KOPT-K1 (cell line): ENCODE results near the gene LYRM4.

Experiments
- H3K27ac ChIP-seq: fragments of 200-600 bp; sonication (generic); 2 replicates; pipeline ENCODE4 v1.5.1; 2016; ENCODE audit warnings: antibody characterized with exemption, mild to moderate bottlenecking, low read depth, low read length; ENCODE audit not compliant: poor library complexity, severe bottlenecking
- H3K36me3 ChIP-seq: fragments of 200-600 bp; sonication (generic); 2 replicates; pipeline ENCODE4 v1.5.1; 2017; ENCODE audit warnings: antibody characterized with exemption, mild to moderate bottlenecking, low read length, moderate library complexity; ENCODE audit not compliant: insufficient read depth
- H3K9me3 ChIP-seq: fragments of 200-600 bp; sonication (generic); 2 replicates; pipeline ENCODE4 v1.5.1; 2017; ENCODE audit warnings: antibody characterized with exemption, low read length, mild to moderate bottlenecking; ENCODE audit not compliant: insufficient read depth, poor library complexity, severe bottlenecking

The LYRM4 gene

GRCh38 chr6:5238336-5238735 is 22.4 kb downstream of the LYRM4 start:
- Histone ChIP-seq H3K36me3 (no peaks in the 10 kb centered on the region), H3K9me3 (no peaks in the 10 kb centered on the region), H3K27ac (no peak overlapping the region)

GRCh38 chr6:5237805-5238204 is 22.9 kb downstream of the LYRM4 start:
- Histone ChIP-seq H3K9me3 (no peaks in the 10 kb centered on the region), H3K27ac (no peak overlapping the region), H3K36me3 (no peaks in the 10 kb centered on the region)

- H3K27ac ChIP-seq: no peak overlapping the region
- no peaks in the 10 kb centered on the region for H3K9me3 ChIP-seq
- H3K36me3 ChIP-seq: no peaks in the 10 kb centered on the region
These were observed 24.9 kb downstream of the LYRM4 start for GRCh38 chr6:5235830-5236229.

GRCh38 chr6:5234874-5235273 is 25.9 kb downstream of the LYRM4 start:
- H3K36me3 ChIP-seq: no peaks in the 10 kb centered on the region
- no peak overlapping the region for H3K27ac ChIP-seq

GRCh38 chr6:5231289-5231688 is 29.5 kb downstream of the LYRM4 start:
- Histone ChIP-seq H3K36me3 (no peaks in the 10 kb centered on the region), H3K27ac (no peak overlapping the region), H3K9me3 (no peaks in the 10 kb centered on the region)

More at GRCh38 chr6:5234874-5235273, 25.9 kb downstream of the LYRM4 start:
- no peaks in the 10 kb centered on the region for H3K9me3 ChIP-seq

GRCh38 chr6:5230081-5230480 is 30.7 kb downstream of the LYRM4 start:
- no peaks in the 10 kb centered on the region for H3K36me3 ChIP-seq
- H3K27ac ChIP-seq: no peak overlapping the region
- H3K9me3 ChIP-seq: no peaks in the 10 kb centered on the region

- H3K36me3 ChIP-seq: no peaks in the 10 kb centered on the region
- no peak overlapping the region for H3K27ac ChIP-seq
- no peaks in the 10 kb centered on the region for H3K9me3 ChIP-seq
These were observed 31.4 kb downstream of the LYRM4 start for GRCh38 chr6:5229356-5229755.

GRCh38 chr6:5223309-5223708 is 37.4 kb downstream of the LYRM4 start:
- Histone ChIP-seq H3K36me3 (no peaks in the 10 kb centered on the region), H3K9me3 (no peaks in the 10 kb centered on the region), H3K27ac (no peak overlapping the region)

GRCh38 chr6:5220443-5220842 is 40.3 kb downstream of the LYRM4 start:
- Histone ChIP-seq H3K27ac (no peak overlapping the region), H3K36me3 (no peaks in the 10 kb centered on the region), H3K9me3 (no peaks in the 10 kb centered on the region)

- H3K36me3 ChIP-seq: peaks cover 6% of the 10 kb centered on the region; the same call in 1 of the 2 replicates
- no peaks in the 10 kb centered on the region for H3K9me3 ChIP-seq
- H3K27ac ChIP-seq: no peak overlapping the region
These were observed 41.6 kb downstream of the LYRM4 start for GRCh38 chr6:5219011-5219691.

- H3K36me3 ChIP-seq: peaks cover 23% of the 10 kb centered on the region
- no peak overlapping the region for H3K27ac ChIP-seq
- no peaks in the 10 kb centered on the region for H3K9me3 ChIP-seq
These were observed 43.4 kb downstream of the LYRM4 start for GRCh38 chr6:5217356-5217755.

GRCh38 chr6:5215799-5216198 is 45.0 kb downstream of the LYRM4 start:
- H3K9me3 ChIP-seq: no peaks in the 10 kb centered on the region
- no peak overlapping the region for H3K27ac ChIP-seq

GRCh38 chr6:5215159-5215558 is 45.6 kb downstream of the LYRM4 start:
- Histone ChIP-seq H3K27ac (no peak overlapping the region), H3K36me3 (peaks cover 23% of the 10 kb centered on the region), H3K9me3 (no peaks in the 10 kb centered on the region)

More at GRCh38 chr6:5215799-5216198, 45.0 kb downstream of the LYRM4 start:
- H3K36me3 ChIP-seq: peaks cover 23% of the 10 kb centered on the region

- Histone ChIP-seq H3K27ac (no peak overlapping the region), H3K9me3 (no peaks in the 10 kb centered on the region), H3K36me3 (peaks cover 23% of the 10 kb centered on the region)
These were observed 46.1 kb downstream of the LYRM4 start for GRCh38 chr6:5214570-5215052.

- peaks cover 23% of the 10 kb centered on the region for H3K36me3 ChIP-seq
- no peak overlapping the region for H3K27ac ChIP-seq
- no peaks in the 10 kb centered on the region for H3K9me3 ChIP-seq
These were observed 46.9 kb downstream of the LYRM4 start for GRCh38 chr6:5213836-5214235.

GRCh38 chr6:5211492-5211891 is 49.3 kb downstream of the LYRM4 start:
- Histone ChIP-seq H3K27ac (no peak overlapping the region), H3K9me3 (no peaks in the 10 kb centered on the region), H3K36me3 (peaks cover 23% of the 10 kb centered on the region)
